Thyroid gland (tissue), 4 donors: ENCODE results near the gene TMEM260. TPM values are rescaled to one million over a fixed set of nuclear protein-coding genes. Genes with fewer than 3 reads are reported as not detected.

Experiments used
- DNase-seq, 2 donors: peaks; one replicate each; pipeline ENCODE4 v3.0.0-alpha.2; 2019
- H3K27ac ChIP-seq, 3 donors: fragments of 200-600 bp; sonication (generic); 1 replicate in 2 of 3; 2 replicates in 1 of 3; pipeline ENCODE4 v1.5.1; 2016 to 2019; ENCODE audit warnings: mild to moderate bottlenecking in 1 of 3, moderate library complexity in 1 of 3
- H3K27me3 ChIP-seq: fragments of 200-600 bp; sonication (generic); one replicate; pipeline ENCODE4 v1.5.1; 2019
- H3K36me3 ChIP-seq, 2 donors: fragments of 200-600 bp; sonication (generic); one replicate each; pipeline ENCODE4 v1.5.1; 2016 to 2019
- H3K4me1 ChIP-seq, 2 donors: fragments of 200-600 bp; sonication (generic); one replicate each; pipeline ENCODE4 v1.5.1; 2017 to 2019
- H3K4me3 ChIP-seq, 3 donors: fragments of 200-600 bp; sonication (generic); replicated peaks in 1 of 3; 1 replicate in 2 of 3; 2 replicates in 1 of 3; pipeline ENCODE4 v1.5.1; 2016; ENCODE audit warnings: mild to moderate bottlenecking in 1 of 3
- H3K9me3 ChIP-seq: fragments of 200-600 bp; sonication (generic); one replicate; pipeline ENCODE4 v1.5.1; 2017
- CTCF ChIP-seq, 6 experiments: fragments of 200-600 bp in 3 of 6; fragments of 450-650 bp in 3 of 6; sonication (generic) in 3 of 6; IDR thresholded peaks; one replicate each; pipeline ENCODE4 v1.5.1; 2016 to 2019; ENCODE audit warnings: antibody characterized with exemption in 6 of 6, mild to moderate bottlenecking in 2 of 6, inconsistent platforms in 1 of 6, moderate library complexity in 1 of 6
- POLR2A ChIP-seq, 2 donors: fragments of 450-650 bp; IDR thresholded peaks; one replicate each; pipeline ENCODE4 v1.6.1; 2017; ENCODE audit warnings: antibody characterized with exemption in 2 of 2, mild to moderate bottlenecking in 2 of 2, moderate library complexity in 1 of 2
- whole genome bisulfite sequencing, 2 donors: methylation state at CpG; one replicate each; pipeline ENCODE4 v1.1.5; 2017; 5-methylcytosine and 5-hydroxymethylcytosine counted together
- intact Hi-C: fragments of 100-400 bp; cut with DNase I; formaldehyde crosslinking; loops from one replicate; pipeline ENCODE4 v1.15.1; 2023
- total RNA-seq, 4 donors: library from RNA; depleted of rRNA; stranded (reverse); fragments of >200 nt; gene quantifications; one replicate each; pipeline ENCODE4 v1.2.3, GENCODE V29; 2016

TMEM260 gene
- total RNA-seq, 4 donors from 2014 or later: 26.3 to 43.8 (median 39.4) TPM

- intact Hi-C loops: no loop called here
- Histone ChIP-seq H3K4me3 (no peak overlapping the region), H3K9me3 (no peaks in the 10 kb centered on the region), H3K27me3 (no peaks in the 10 kb centered on the region), H3K36me3 (peaks cover 13 to 15% of the 10 kb centered on the region in 2 donors), H3K4me1 (no peaks in the 10 kb centered on the region), H3K27ac (no peak overlapping the region)
- TF ChIP-seq POLR2A (IDR thresholded peaks at IDR 0.05) (no peak), CTCF (IDR thresholded peaks at IDR 0.05) (no peak)
- DNase-seq: no peak
Observed at GRCh38 chr14:56617084-56617483, 37.5 kb downstream of the TMEM260 start.

- H3K36me3 ChIP-seq: peaks cover 7 to 32% of the 10 kb centered on the region in 2 donors
- WGBS, 2 donors: 84 to 96% methylated on average over 3 of the region's 3 CpGs
- H3K27ac ChIP-seq: no peak overlapping the region
- no peak for TF ChIP-seq CTCF (IDR thresholded peaks at IDR 0.05)
- TF ChIP-seq POLR2A (IDR thresholded peaks at IDR 0.05): no peak
- H3K4me1 ChIP-seq: no peaks in the 10 kb centered on the region
- no peak for DNase-seq
- intact Hi-C loops: no loop called here
- H3K27me3 ChIP-seq: no peaks in the 10 kb centered on the region
- H3K4me3 ChIP-seq: no peak overlapping the region
- H3K9me3 ChIP-seq: no peaks in the 10 kb centered on the region
Observed at GRCh38 chr14:56630707-56631106, 51.1 kb downstream of the TMEM260 start.

- no peaks in the 10 kb centered on the region for H3K4me1 ChIP-seq
- 72 to 75% methylated on average over 2 of the region's 2 CpGs for WGBS, 2 donors
- H3K27ac ChIP-seq: no peak overlapping the region
- no peaks in the 10 kb centered on the region for H3K27me3 ChIP-seq
- TF ChIP-seq POLR2A (IDR thresholded peaks at IDR 0.05) (no peak), CTCF (IDR thresholded peaks at IDR 0.05) (no peak)
- H3K9me3 ChIP-seq: no peaks in the 10 kb centered on the region
- H3K4me3 ChIP-seq: no peak overlapping the region
- peaks cover 16 to 28% of the 10 kb centered on the region in 2 donors for H3K36me3 ChIP-seq
- intact Hi-C loops: no loop called here
- no peak for DNase-seq
Observed at GRCh38 chr14:56632195-56632594, 52.6 kb downstream of the TMEM260 start.

- no peak for DNase-seq
- Histone ChIP-seq H3K27me3 (no peaks in the 10 kb centered on the region), H3K36me3 (peaks cover 29 to 37% of the 10 kb centered on the region in 2 donors), H3K4me3 (no peak overlapping the region), H3K27ac (no peak overlapping the region), H3K9me3 (no peaks in the 10 kb centered on the region), H3K4me1 (no peaks in the 10 kb centered on the region)
- TF ChIP-seq POLR2A (IDR thresholded peaks at IDR 0.05): no peak
- no peak for TF ChIP-seq CTCF (IDR thresholded peaks at IDR 0.05)
- intact Hi-C loops: no loop called here
- 100% methylated on average over 1 of the region's 1 CpG for WGBS, 2 donors
Observed at GRCh38 chr14:56633544-56633943, 53.9 kb downstream of the TMEM260 start.

- intact Hi-C loops: no loop called here
- WGBS, 2 donors: 94 to 97% methylated on average over 2 of the region's 2 CpGs
Observed at GRCh38 chr14:56635041-56635440, 55.4 kb downstream of the TMEM260 start.

More at GRCh38 chr14:56635041-56635440, 55.4 kb downstream of the TMEM260 start:
- H3K27me3 ChIP-seq: no peaks in the 10 kb centered on the region
- H3K4me1 ChIP-seq: no peaks in the 10 kb centered on the region
- no peaks in the 10 kb centered on the region for H3K9me3 ChIP-seq
- no peak for TF ChIP-seq CTCF (IDR thresholded peaks at IDR 0.05)
- TF ChIP-seq POLR2A (IDR thresholded peaks at IDR 0.05): no peak
- H3K27ac ChIP-seq: no peak overlapping the region
- DNase-seq: no peak
- H3K4me3 ChIP-seq: no peak overlapping the region
- peaks cover 44 to 48% of the 10 kb centered on the region in 2 donors for H3K36me3 ChIP-seq
